Right lobe of liver (tissue), 4 donors: ENCODE results near the gene C16orf89.

Experiments used
- POLR2A ChIP-seq: fragments of 450-650 bp; IDR thresholded peaks from one replicate; pipeline ENCODE4 v1.6.1; 2017; ENCODE audit warnings: antibody characterized with exemption, mild to moderate bottlenecking
- TF ChIP-seq, protein P1 (sequence below), 4 donors: fragments of 200-600 bp in 3 of 4; fragments of 450-650 bp in 1 of 4; IDR thresholded peaks; one replicate each; pipeline versions ENCODE4 v1.5.1 to v1.8.0; 2016 to 2022; ENCODE audit warnings: antibody characterized with exemption in 4 of 4, mild to moderate bottlenecking in 2 of 4
- donor health status: DM: no; HTN: no; CAD: no.
- donor health status: DM: no; HTN: no; CAD: no.
- donor health status: DM: no; HTN: yes; CAD: no.

- TF ChIP-seq, protein P1, sequence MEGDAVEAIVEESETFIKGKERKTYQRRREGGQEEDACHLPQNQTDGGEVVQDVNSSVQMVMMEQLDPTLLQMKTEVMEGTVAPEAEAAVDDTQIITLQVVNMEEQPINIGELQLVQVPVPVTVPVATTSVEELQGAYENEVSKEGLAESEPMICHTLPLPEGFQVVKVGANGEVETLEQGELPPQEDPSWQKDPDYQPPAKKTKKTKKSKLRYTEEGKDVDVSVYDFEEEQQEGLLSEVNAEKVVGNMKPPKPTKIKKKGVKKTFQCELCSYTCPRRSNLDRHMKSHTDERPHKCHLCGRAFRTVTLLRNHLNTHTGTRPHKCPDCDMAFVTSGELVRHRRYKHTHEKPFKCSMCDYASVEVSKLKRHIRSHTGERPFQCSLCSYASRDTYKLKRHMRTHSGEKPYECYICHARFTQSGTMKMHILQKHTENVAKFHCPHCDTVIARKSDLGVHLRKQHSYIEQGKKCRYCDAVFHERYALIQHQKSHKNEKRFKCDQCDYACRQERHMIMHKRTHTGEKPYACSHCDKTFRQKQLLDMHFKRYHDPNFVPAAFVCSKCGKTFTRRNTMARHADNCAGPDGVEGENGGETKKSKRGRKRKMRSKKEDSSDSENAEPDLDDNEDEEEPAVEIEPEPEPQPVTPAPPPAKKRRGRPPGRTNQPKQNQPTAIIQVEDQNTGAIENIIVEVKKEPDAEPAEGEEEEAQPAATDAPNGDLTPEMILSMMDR (IDR thresholded peaks at IDR 0.05), result no peak
- TF ChIP-seq POLR2A, result no peak
Measured at GRCh38 chr16:5046914-5047313, 18.8 kb downstream of the C16orf89 start.
